ENCODE data around the gene PGAP1. TPM values are rescaled to one million over a fixed set of nuclear protein-coding genes. Genes with fewer than 3 reads are reported as not detected.
A peak's percentile ranks its signal among the peaks of the same experiment; 100 is the strongest.

PGAP1 gene
- total RNA-seq, 1 experiment from 2014 or later: 21.0 TPM

DNA sequence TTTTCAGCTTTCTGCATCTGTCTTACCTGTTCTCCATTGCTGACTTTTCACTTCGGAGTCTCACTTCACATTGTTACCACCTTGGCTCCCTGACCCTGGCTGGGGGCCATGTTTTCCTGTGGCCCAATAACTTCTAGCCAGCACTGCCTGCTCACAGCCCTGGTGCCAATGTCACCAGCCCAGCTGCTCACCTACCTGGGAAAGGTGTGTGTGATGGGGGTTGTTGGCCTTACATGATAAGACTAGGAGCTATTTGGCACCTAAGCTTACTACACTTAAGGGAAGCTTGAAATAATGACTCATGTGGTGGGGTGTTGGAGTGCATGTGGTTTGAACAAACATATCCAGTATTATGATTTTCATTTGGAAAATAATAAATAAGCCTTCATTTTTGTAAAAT is 37.5 kb upstream of the PGAP1 start:
- H3K4me2 ChIP-seq (ENCODE audit: insufficient read depth, insufficient read length, low read length): no peak overlapping the region
- TF ChIP-seq, protein P1, sequence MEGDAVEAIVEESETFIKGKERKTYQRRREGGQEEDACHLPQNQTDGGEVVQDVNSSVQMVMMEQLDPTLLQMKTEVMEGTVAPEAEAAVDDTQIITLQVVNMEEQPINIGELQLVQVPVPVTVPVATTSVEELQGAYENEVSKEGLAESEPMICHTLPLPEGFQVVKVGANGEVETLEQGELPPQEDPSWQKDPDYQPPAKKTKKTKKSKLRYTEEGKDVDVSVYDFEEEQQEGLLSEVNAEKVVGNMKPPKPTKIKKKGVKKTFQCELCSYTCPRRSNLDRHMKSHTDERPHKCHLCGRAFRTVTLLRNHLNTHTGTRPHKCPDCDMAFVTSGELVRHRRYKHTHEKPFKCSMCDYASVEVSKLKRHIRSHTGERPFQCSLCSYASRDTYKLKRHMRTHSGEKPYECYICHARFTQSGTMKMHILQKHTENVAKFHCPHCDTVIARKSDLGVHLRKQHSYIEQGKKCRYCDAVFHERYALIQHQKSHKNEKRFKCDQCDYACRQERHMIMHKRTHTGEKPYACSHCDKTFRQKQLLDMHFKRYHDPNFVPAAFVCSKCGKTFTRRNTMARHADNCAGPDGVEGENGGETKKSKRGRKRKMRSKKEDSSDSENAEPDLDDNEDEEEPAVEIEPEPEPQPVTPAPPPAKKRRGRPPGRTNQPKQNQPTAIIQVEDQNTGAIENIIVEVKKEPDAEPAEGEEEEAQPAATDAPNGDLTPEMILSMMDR (conservative IDR thresholded peaks at IDR 0.05): no peak
- H3K27me3 ChIP-seq (ENCODE audit: insufficient read depth, low read length): no peaks in the 10 kb centered on the region
- no peak overlapping the region for H4K8ac ChIP-seq (replicated peaks; ENCODE audit: insufficient read length, low read depth, low read length)
- Mint-ChIP-seq H3K4me3 (no peak overlapping the region), H3K27ac (peak overlapping the region in 1 of 3 experiments; percentile 63; a peak in 2 of 7 replicates), H3K36me3 (ENCODE audit: insufficient read depth in 1 of 3, low read depth in 3 of 3) (peaks cover 5 to 18% (median 11%) of the 10 kb centered on the region in 3 experiments), H3K27me3 (ENCODE audit: low read depth) (no peaks in the 10 kb centered on the region), H3K9me3 (peaks cover 15% of the 10 kb centered on the region in 2 experiments; a peak in 4 of 5 replicates), H3K4me1 (peaks cover 18 to 29% of the 10 kb centered on the region in 2 experiments)
- WGBS (ENCODE audit: extremely low coverage, insufficient read length, low lambda C conversion rate): no CpG with 5 or more reads among the region's 1 CpG
- H3K4me1 ChIP-seq (ENCODE audit: insufficient read depth, low read length): no peaks in the 10 kb centered on the region; the same call in 1 of the 2 replicates
- H3K14ac ChIP-seq (ENCODE audit: insufficient read depth, low read length): no peak overlapping the region
- H3K27ac ChIP-seq (ENCODE audit: insufficient read length, low read depth, low read length): no peak overlapping the region
- H2BK12ac ChIP-seq (ENCODE audit: insufficient read length, low read depth, low read length): no peak overlapping the region
- no peak overlapping the region for H3K56ac ChIP-seq (ENCODE audit: insufficient read length, low read depth, low read length)
- H3K23me2 ChIP-seq (ENCODE audit: insufficient read length, low read depth, low read length, poor library complexity, severe bottlenecking): no peaks in the 10 kb centered on the region
- no peak overlapping the region for H4K91ac ChIP-seq (ENCODE audit: insufficient read length, low read depth, low read length)
- no peaks in the 10 kb centered on the region for H3K79me1 ChIP-seq (ENCODE audit: insufficient read depth, low read depth, low read length, poor library complexity, severe bottlenecking)
- DNase-seq: no peak
- H2BK15ac ChIP-seq (ENCODE audit: low read depth, low read length): no peak overlapping the region
- no peak overlapping the region for H3K9ac ChIP-seq (ENCODE audit: extremely low read depth, insufficient read length, low read length)
- no peak overlapping the region for H2BK5ac ChIP-seq (ENCODE audit: insufficient read length, low read length)
- no peak overlapping the region for H3K4ac ChIP-seq (ENCODE audit: low read depth, low read length)
- H2AFZ ChIP-seq (ENCODE audit: low read length): no peak overlapping the region
- H3K79me2 ChIP-seq (ENCODE audit: insufficient read depth, low read length): no peaks in the 10 kb centered on the region
- H2BK20ac ChIP-seq (ENCODE audit: low read depth, low read length, poor library complexity, severe bottlenecking): no peak overlapping the region
- H3K18ac ChIP-seq (ENCODE audit: insufficient read length, low read depth, low read length): no peak overlapping the region
- H2AK5ac ChIP-seq (ENCODE audit: insufficient read length, low read length): no peak overlapping the region
- no peak overlapping the region for H2BK120ac ChIP-seq (ENCODE audit: low read depth, low read length, poor library complexity, severe bottlenecking)
- H4K5ac ChIP-seq (ENCODE audit: insufficient read length, low read depth, low read length): no peak overlapping the region
- no peaks in the 10 kb centered on the region for H3K9me3 ChIP-seq (ENCODE audit: control insufficient read depth, low read depth, low read length)
- no peak overlapping the region for H3T11ph ChIP-seq (ENCODE audit: low read length)
- no peaks in the 10 kb centered on the region for H4K20me1 ChIP-seq (ENCODE audit: control insufficient read depth, insufficient read depth, insufficient read length)
- no peak overlapping the region for H3K23ac ChIP-seq (ENCODE audit: insufficient read length, low read depth, low read length)
